Measurements from ENCODE around the gene PDCD1LG2.

DNA sequence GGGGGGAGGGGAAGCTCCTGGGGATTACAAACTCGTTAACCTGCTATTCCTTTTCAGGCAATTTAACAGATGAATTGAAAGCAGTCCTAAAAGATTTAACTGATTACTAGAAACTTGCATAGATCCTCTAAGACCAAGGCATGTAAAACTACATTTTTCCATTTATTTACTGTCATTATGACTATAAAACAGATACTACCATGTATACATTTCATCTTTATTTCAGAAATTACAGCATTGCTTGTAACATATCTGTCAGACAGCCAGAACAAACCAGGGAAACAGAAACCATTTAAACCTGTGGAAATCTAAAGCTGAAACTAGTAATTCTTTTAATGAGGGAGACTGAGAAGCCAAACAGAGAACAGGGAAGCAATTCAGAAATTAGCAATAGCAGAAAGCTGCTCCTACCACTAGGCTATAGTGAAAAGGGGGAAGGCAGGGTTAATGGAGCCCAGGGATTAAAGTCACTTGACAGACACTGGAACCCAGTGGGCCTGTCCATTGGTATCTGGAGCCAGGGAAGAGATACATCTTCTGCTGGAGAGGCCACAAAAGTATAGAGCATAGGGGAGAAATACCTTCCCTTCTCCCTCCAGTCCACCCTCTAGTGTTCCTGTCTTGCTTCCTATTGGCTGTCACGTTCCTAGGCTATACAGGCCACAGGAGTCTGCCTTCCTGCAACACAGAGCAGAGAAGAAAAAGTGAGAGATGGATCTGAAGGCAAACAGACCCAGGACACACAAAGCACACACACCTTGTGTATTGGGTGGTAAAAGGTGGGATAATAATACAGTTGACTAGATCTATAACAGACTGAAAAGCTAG is 33.8 kb downstream of the PDCD1LG2 start:
- TF ChIP-seq, protein P1, sequence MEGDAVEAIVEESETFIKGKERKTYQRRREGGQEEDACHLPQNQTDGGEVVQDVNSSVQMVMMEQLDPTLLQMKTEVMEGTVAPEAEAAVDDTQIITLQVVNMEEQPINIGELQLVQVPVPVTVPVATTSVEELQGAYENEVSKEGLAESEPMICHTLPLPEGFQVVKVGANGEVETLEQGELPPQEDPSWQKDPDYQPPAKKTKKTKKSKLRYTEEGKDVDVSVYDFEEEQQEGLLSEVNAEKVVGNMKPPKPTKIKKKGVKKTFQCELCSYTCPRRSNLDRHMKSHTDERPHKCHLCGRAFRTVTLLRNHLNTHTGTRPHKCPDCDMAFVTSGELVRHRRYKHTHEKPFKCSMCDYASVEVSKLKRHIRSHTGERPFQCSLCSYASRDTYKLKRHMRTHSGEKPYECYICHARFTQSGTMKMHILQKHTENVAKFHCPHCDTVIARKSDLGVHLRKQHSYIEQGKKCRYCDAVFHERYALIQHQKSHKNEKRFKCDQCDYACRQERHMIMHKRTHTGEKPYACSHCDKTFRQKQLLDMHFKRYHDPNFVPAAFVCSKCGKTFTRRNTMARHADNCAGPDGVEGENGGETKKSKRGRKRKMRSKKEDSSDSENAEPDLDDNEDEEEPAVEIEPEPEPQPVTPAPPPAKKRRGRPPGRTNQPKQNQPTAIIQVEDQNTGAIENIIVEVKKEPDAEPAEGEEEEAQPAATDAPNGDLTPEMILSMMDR (IDR thresholded peaks at IDR 0.05), result no peak
- TF ChIP-seq POLR2A (IDR thresholded peaks at IDR 0.05), result no peak

Data from thyroid gland (tissue), 4 donors.